GM18867 (cell line): ENCODE measurements around the gene CDHR4.

ENCODE experiments used
- ATAC-seq: cut with Tn5 transposase; IDR thresholded peaks from one replicate; pipeline ENCODE4 v1.9.1; 2021; ENCODE audit warnings: mild to moderate bottlenecking, moderate library complexity; ENCODE audit not compliant: unreplicated experiment

Gene CDHR4

GRCh38 chr3:49745986-49746385 is 53.7 kb downstream of the CDHR4 start:
- no peak for ATAC-seq
